ENCODE data around the gene MAP3K13.

The MAP3K13 gene

GRCh38 chr3:185530856-185531255, 167.9 kb downstream of the MAP3K13 start:
- DNase-seq (ENCODE audit: low read depth, low spot score) = no peak
- Histone ChIP-seq H3K4me1 (ENCODE audit: insufficient read depth, insufficient read length) (peaks cover 7% of the 10 kb centered on the region), H3K9me3 (ENCODE audit: insufficient read depth, low read length) (no peaks in the 10 kb centered on the region), H3K27me3 (ENCODE audit: insufficient read depth, insufficient read length) (no peaks in the 10 kb centered on the region), H3K4me3 (ENCODE audit: insufficient read length, low read depth) (no peak overlapping the region), H3K9ac (ENCODE audit: insufficient read length, low read depth) (no peak overlapping the region), H3K36me3 (ENCODE audit: insufficient read depth, insufficient read length, low read length) (no peaks in the 10 kb centered on the region)
- TF ChIP-seq YY1 (IDR thresholded peaks at IDR 0.05; ENCODE audit: insufficient read depth, insufficient read length) (no peak), ZNF274 (IDR thresholded peaks at IDR 0.05; ENCODE audit: low read depth, low read length) (no peak), SUZ12 (IDR thresholded peaks at IDR 0.05; ENCODE audit: extremely low read depth, insufficient read depth, insufficient read length) (no peak)

- DNase-seq (ENCODE audit: low read depth, low spot score) = no peak
- H3K27me3 ChIP-seq (ENCODE audit: insufficient read depth, insufficient read length) = no peaks in the 10 kb centered on the region
- H3K4me1 ChIP-seq (ENCODE audit: insufficient read depth, insufficient read length) = peaks cover 3% of the 10 kb centered on the region
- TF ChIP-seq SUZ12 (IDR thresholded peaks at IDR 0.05; ENCODE audit: extremely low read depth, insufficient read depth, insufficient read length) (no peak), ZNF274 (IDR thresholded peaks at IDR 0.05; ENCODE audit: low read depth, low read length) (no peak)
- H3K36me3 ChIP-seq (ENCODE audit: insufficient read depth, insufficient read length, low read length) = no peaks in the 10 kb centered on the region
- no peaks in the 10 kb centered on the region for H3K9me3 ChIP-seq (ENCODE audit: insufficient read depth, low read length)
- no peak overlapping the region for H3K9ac ChIP-seq (ENCODE audit: insufficient read length, low read depth)
- no peak overlapping the region for H3K4me3 ChIP-seq (ENCODE audit: insufficient read length, low read depth)
Observed at GRCh38 chr3:185532901-185533300, 170.0 kb downstream of the MAP3K13 start.

- no peaks in the 10 kb centered on the region for H3K9me3 ChIP-seq (ENCODE audit: insufficient read depth, low read length)
- no peaks in the 10 kb centered on the region for H3K27me3 ChIP-seq (ENCODE audit: insufficient read depth, insufficient read length)
- H3K36me3 ChIP-seq (ENCODE audit: insufficient read depth, insufficient read length, low read length) = no peaks in the 10 kb centered on the region
- H3K9ac ChIP-seq (ENCODE audit: insufficient read length, low read depth) = no peak overlapping the region
- H3K4me3 ChIP-seq (ENCODE audit: insufficient read length, low read depth) = no peak overlapping the region
- peaks cover 3% of the 10 kb centered on the region for H3K4me1 ChIP-seq (ENCODE audit: insufficient read depth, insufficient read length)
- no peak for TF ChIP-seq ZNF274 (IDR thresholded peaks at IDR 0.05; ENCODE audit: low read depth, low read length)
- TF ChIP-seq SUZ12 (IDR thresholded peaks at IDR 0.05; ENCODE audit: extremely low read depth, insufficient read depth, insufficient read length) = no peak
- TF ChIP-seq YY1 (IDR thresholded peaks at IDR 0.05; ENCODE audit: insufficient read depth, insufficient read length) = no peak
- DNase-seq (ENCODE audit: low read depth, low spot score) = no peak
Observed at GRCh38 chr3:185534511-185534910, 171.6 kb downstream of the MAP3K13 start.

- H3K36me3 ChIP-seq (ENCODE audit: insufficient read depth, insufficient read length, low read length) = no peaks in the 10 kb centered on the region
- TF ChIP-seq SUZ12 (IDR thresholded peaks at IDR 0.05; ENCODE audit: extremely low read depth, insufficient read depth, insufficient read length) = no peak
- no peak for TF ChIP-seq ZNF274 (IDR thresholded peaks at IDR 0.05; ENCODE audit: low read depth, low read length)
- no peak for TF ChIP-seq YY1 (IDR thresholded peaks at IDR 0.05; ENCODE audit: insufficient read depth, insufficient read length)
- H3K4me1 ChIP-seq (ENCODE audit: insufficient read depth, insufficient read length) = peaks cover 3% of the 10 kb centered on the region
- H3K9me3 ChIP-seq (ENCODE audit: insufficient read depth, low read length) = no peaks in the 10 kb centered on the region
- H3K27me3 ChIP-seq (ENCODE audit: insufficient read depth, insufficient read length) = no peaks in the 10 kb centered on the region
- H3K9ac ChIP-seq (ENCODE audit: insufficient read length, low read depth) = no peak overlapping the region
- no peak for DNase-seq (ENCODE audit: low read depth, low spot score)
- H3K4me3 ChIP-seq (ENCODE audit: insufficient read length, low read depth) = no peak overlapping the region
Observed at GRCh38 chr3:185537369-185537970, 174.5 kb downstream of the MAP3K13 start.
